Measurements from ENCODE around the gene SLC16A4.

SLC16A4 gene

DNA sequence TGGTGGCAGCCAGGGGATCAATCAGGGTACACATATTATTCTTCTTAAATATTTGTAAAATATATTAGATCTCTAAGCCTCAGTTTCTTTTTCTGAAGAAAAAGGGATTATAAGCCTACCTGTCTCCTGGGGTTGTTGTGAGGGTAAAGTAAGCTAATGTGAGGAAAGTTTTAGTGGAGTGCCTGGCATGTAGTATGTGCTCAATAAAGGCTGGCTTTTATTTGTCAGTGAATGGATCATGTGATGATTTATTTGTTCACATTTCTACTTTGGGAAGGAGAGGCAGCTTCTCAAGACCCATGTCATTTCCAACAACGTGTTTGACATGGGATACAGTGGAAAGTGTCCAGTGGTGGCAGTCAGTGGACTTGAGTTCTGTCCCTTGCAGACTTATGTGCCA, 64.0 kb downstream of the SLC16A4 start:
- no peak for DNase-seq (ENCODE audit: low spot score)

DNA sequence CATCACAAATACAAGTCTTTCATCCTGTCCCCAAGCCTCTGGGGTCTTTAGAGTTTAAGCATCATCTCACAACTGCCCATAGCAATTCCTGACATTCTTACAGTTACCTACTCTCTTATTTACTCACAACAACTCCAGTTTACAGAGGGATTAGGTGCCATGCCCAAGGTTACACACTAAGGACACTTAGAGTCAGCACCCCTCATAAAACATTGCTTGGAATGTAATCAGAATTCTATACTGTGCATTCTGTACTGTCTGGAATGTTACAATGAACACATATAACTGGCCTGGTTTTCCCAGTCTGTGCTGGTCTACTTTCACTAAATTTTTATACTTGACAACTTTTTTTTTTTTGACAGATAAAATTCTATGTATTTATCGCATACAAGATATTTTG, 66.2 kb downstream of the SLC16A4 start:
- no peak for DNase-seq (ENCODE audit: low spot score)

DNA sequence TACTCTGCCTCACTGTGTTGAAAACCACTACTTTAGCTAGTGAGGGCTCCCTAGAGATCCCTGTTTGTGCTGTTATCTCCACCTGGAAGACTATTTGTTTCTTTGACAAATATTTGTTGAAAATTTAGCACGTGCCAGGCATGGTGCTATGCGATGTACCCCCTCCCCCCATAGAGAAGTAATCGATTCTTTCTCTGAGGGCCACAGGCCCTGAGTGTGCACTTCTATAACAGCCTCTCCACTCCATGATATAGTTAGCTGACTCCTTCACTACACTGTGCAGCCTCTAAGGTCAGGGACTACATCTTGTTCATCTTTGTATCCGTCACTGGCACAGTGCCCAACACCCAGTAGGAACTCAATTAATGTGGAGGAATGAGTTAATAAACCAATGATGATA, 69.0 kb downstream of the SLC16A4 start:
- DNase-seq (ENCODE audit: low spot score): no peak

DNA sequence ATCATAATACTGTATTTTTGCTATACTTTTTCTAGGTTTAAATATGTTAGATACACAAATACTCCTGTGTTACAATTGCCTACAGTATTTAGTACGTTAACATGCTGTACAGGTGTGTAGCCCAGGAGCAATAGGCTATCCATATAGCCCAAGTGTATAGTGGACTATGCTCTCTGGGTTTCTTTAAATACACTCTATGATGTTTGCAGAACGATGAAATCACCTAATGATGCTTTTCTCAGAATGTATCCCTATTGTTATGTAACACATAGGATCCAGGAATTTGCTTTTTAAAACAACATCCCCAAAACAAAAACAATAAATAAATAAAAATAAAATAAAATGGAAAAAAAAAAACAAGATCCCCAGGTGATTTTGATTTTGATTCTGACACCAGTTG, 69.8 kb downstream of the SLC16A4 start:
- DNase-seq (ENCODE audit: low spot score): no peak

DNA sequence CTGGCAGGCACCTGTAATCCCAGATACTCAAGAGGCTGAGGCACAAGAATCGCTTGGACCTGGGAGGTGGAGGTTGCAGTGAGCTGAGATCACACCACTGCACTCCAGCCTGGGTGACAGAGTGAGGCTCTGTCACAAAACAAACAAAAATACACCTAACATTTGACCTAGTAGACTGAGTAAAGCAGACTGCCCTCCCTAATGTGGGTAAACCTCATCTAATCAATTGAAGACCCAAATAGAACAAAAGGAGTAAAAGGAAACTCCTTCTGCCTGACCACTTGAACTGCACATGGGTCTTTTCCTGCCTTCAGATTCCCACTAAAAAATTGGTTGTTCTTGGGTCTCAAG, 70.7 kb downstream of the SLC16A4 start:
- no peak for DNase-seq (ENCODE audit: low spot score)

DNA sequence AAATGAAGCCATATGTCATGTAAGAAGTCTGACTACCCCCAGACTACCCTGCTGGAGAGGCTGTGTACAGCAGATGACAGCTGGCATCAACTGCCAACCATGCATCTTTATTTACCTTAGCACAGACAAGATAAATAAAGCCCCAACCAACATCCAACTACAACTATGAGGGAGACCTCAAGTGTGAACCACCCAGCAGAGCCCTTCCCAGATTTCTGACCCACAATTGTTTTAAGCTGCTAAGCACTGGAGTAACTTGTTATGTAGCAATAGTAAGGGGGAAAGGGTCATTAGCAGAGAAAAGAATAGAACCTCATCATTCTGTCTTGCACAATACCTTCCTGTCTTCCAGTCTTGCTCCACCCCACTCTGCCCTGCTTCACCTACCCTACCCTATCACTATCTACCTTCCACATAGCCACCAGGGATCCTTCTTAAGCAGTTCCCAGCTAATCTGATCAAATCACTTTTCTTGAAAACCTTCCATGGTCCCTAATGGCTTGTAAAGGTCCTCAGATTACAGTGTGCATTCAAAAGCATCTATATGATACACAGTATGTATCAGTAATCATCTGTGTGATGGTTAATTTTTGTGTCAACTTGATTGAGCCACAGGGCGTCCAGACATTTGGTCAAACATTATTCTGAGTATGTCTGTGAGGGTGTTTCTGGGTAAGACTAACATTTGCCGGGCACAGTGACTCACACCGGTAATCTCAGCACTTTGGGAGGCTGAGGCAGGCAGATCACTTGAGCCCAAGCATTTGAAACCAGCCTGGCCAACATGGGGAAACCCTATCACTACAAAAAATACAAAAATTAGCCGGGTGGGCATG, 71.3 kb downstream of the SLC16A4 start:
- DNase-seq (ENCODE audit: low spot score): no peak

DNA sequence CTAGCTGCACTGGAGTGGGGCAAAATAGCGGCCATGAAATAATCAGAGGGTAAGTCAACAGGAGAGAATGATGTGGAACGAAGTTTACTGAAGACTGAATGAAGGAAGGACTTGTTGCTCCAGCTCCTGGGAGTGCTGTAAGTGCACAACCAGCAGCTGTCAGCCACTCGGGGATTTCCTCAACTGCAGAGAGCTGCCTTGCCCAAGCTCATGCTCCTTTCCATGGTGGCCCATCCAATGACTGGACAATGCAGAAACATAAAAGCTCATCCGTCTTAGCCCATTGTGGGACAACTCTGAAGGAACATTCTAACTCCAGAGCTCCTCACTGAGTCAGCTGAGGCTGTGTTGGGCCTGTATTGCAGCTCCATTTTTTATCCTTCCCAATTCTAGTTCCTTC, 72.8 kb downstream of the SLC16A4 start:
- no peak for DNase-seq (ENCODE audit: low spot score)

DNA sequence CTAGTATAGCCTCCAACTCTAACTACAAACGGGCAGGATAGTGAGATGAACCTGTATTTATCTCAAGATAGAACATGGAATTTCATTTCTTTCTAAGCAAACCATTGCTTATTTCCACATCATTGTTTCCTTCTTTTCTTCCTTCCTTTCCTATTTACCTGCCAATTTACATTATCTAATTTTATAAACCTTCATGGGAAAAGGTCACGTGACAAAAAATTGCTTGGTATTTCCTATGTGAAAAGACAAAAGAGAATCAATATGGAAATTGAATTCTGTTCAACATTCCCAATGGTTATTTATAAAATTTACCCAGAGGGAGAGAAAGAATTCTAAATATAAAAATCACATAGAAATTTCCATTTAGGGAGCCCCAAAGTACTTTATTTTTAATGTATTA, 74.1 kb downstream of the SLC16A4 start:
- DNase-seq (ENCODE audit: low spot score): no peak

Measured in iPS-NIHi11 (cell line).